Embryonic facial prominence (tissue), 1 donor: ENCODE measurements around the gene AHCYL1.

Experiments
- DNase-seq: peaks from one replicate; pipeline ENCODE4 v3.0.0-alpha.2; 2016; ENCODE audit errors: extremely low spot score

AHCYL1 gene

GRCh38 chr1:110062612-110063011, 78.0 kb downstream of the AHCYL1 start:
- DNase-seq: no peak

DNA sequence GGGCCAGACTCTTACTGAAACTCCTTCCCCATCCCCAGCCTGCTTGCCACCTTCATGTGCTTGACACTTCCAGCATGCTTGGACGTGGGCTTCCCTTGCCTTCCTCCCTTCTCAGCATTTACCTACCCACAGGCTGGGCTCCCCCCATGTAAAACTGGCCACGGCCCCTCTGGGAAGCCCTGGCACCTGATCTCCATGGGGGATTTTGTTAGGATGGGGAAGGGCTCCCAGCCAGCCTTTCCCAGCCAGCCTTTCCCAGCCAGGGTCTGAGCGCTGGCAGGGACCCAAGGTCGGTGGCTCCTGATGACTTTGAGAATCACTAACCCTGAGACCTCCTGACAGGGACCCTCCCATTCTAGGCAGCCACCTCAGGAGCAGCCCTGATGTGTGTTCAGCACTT, 79.2 kb downstream of the AHCYL1 start:
- DNase-seq: no peak

- no peak for DNase-seq
Observed at GRCh38 chr1:110064576-110065337, 80.2 kb downstream of the AHCYL1 start.

- DNase-seq: no peak
Observed at GRCh38 chr1:110065841-110066240, 81.3 kb downstream of the AHCYL1 start.

GRCh38 chr1:110067479-110067892, 82.9 kb downstream of the AHCYL1 start:
- DNase-seq: no peak

DNA sequence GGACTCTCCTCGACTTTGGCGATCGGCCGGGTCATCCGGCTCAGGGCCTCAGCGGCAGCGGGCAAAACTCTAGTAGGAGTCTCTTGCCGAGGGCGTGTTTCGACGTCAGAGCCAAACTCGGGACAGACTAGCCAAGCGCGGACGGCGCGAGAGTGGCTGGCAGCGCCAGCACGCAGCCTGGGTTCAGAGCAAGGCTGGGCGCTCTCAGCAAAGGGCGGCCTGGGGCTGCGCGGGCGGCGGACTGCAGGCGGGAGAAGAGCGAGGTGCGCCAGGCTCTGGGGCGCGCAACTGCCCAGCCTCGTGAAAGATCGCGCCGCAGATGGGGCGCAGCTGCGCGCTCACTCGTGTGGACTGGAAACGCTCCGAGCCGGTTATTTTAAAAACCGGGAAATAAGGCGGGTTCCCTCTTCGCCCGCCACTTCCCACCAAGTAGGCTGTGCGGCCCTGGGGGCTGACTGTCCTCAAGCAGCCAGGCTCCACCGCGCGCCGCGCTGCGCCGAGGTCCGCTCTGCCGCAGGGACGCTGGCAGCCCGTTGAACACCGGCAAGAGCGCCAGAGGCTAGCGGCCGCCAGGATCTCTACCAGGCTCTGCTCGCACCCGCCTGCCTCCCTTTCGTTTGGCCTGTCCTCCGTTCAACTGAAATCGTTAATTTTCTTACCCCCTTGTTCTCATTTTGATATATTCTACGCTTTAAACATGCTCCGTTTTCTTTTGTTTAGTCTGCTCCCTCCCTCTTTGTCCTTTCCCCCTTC, 83.5 kb downstream of the AHCYL1 start:
- no peak for DNase-seq

DNA sequence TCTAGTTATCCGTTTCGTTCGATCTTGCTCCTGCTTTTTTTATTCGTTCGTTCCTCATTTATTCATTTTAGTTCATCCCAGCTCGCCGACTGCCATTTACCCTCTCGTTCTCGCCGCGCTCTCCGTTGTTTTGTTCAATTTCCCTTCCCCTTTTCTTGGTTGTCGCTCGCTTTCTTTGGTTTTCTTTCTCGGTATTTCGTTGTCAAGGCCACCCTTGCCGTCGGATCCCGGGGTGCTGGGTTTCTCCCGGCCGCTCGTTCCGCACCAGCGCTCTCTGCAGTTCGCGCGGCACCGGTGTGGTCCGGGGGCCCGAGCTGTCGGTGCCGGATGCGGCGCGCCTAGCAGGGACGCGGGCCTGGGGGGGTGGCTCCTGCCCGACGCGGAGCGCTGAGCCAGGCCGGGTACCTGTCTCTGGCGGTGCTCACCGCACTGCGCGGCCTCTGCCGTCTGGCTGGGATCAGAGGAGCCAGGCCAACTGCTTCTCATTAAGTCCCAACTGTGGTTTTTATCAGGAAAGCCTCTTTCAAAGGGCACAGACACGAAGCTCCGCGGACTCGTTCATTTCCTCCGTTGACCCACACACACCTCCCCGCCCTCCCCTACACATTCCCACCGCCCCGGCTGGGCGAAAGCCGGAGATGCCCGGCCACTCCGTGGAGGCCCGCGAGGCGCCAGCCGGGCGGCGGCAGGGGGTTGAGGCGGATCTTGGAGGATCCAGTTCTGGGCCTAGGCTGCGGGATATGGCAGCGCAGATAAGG, 84.3 kb downstream of the AHCYL1 start:
- no peak for DNase-seq

- DNase-seq: no peak
Observed at GRCh38 chr1:110069404-110070281, 85.1 kb downstream of the AHCYL1 start.

DNA sequence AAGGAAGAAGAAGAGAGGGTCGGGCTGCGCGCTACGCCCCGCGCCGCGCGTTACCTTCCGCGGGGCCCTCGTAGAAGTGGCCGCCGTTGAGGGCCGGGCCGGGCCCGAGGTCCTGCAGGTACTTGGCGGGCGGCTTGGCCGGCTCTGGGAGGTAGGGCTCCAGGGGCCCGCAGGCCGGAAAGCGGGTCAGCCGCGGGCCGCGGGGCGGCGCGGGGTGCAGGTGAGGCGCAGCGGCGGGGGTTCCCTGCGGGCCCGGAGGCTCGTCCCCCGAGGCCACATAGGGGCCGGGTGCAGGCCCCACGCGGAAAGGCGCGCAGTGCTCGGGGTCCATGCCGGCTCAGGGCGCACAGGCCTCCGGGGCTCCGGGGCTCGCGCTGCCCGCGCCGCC, 85.7 kb downstream of the AHCYL1 start:
- DNase-seq: no peak

DNA sequence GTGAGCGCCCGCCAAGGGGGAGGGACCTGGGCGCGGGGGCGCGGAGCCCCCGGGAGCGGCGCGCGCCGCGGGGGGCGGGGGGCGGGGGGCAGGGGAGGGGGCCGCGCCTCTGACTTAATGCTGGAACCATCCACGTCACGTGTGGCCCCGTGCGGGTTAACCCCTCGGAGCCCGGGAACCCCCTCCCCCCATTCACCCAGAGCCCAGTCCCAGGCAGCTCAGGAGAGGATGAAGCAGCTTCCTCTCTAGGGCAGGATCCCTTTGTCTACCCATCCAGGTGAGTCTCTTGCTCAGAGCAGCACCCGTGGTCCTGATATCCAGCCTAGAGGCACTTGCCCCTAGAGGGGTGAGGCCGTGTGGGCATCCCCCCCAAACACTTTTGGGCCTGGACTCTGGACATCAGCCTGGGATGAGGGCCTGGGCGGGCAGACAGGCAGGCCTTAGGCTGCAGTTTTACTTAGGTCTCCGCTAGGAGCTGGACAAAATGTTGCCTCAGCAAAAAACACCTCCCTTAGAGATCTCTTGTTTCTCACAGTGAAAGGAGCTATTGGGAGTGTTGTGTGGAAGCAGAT, 86.2 kb downstream of the AHCYL1 start, which contains the start of gene ALX3:
TSS of gene ALX3 (minus strand) at position 2 of the 572 bp plus-strand sequence. CDS start 60 bp downstream, outside the sequence.
- DNase-seq: no peak
